T-helper 2 cell treated with Interferon-gamma antibody and Interleukin-4, amounts not matched to agents 5 μg/mL and 100 μg/mL, for 36 hours (primary cell): Measurements from ENCODE around the gene CLDND2.

Experiments used
- DNase-seq: peaks from one replicate; pipeline ENCODE4 v3.0.0; 2021; ENCODE audit warnings: low spot score
- H3K27ac Mint-ChIP-seq: one replicate; pipeline ENCODE4 v1.8.0; 2021; ENCODE audit warnings: mild to moderate bottlenecking, mixed read lengths
- H3K27me3 Mint-ChIP-seq: one replicate; pipeline ENCODE4 v1.8.0; 2021; ENCODE audit warnings: low read depth, mixed read lengths
- H3K36me3 Mint-ChIP-seq: one replicate; pipeline ENCODE4 v1.8.0; 2021; ENCODE audit warnings: low read depth, mixed read lengths
- H3K4me1 Mint-ChIP-seq: one replicate; pipeline ENCODE4 v1.8.0; 2021; ENCODE audit warnings: low read depth, mixed read lengths
- H3K4me3 Mint-ChIP-seq: one replicate; pipeline ENCODE4 v1.8.0; 2022; ENCODE audit warnings: mild to moderate bottlenecking, moderate library complexity, mixed read lengths
- H3K9me3 Mint-ChIP-seq: one replicate; pipeline ENCODE4 v1.8.0; 2021; ENCODE audit warnings: mixed read lengths

Gene CLDND2

GRCh38 chr19:51354742-51355148 is 14.1 kb downstream of the CLDND2 start:
- peak overlapping the region; percentile 89 for H3K27ac Mint-ChIP-seq
- DNase-seq = peak; percentile 70
- H3K4me1 Mint-ChIP-seq = peaks cover 42% of the 10 kb centered on the region
- H3K27me3 Mint-ChIP-seq = no peaks in the 10 kb centered on the region
- peaks cover 46% of the 10 kb centered on the region for H3K36me3 Mint-ChIP-seq
- H3K9me3 Mint-ChIP-seq = no peaks in the 10 kb centered on the region
- H3K4me3 Mint-ChIP-seq = peak overlapping the region; percentile 72

- H3K4me3 Mint-ChIP-seq = peak overlapping the region; percentile 72
- peaks cover 37% of the 10 kb centered on the region for H3K4me1 Mint-ChIP-seq
- H3K9me3 Mint-ChIP-seq = no peaks in the 10 kb centered on the region
- peaks cover 42% of the 10 kb centered on the region for H3K36me3 Mint-ChIP-seq
- H3K27ac Mint-ChIP-seq = peak overlapping the region; percentile 89
- H3K27me3 Mint-ChIP-seq = no peaks in the 10 kb centered on the region
- no peak for DNase-seq
Measured at GRCh38 chr19:51354103-51354741, 14.6 kb downstream of the CLDND2 start.

DNA sequence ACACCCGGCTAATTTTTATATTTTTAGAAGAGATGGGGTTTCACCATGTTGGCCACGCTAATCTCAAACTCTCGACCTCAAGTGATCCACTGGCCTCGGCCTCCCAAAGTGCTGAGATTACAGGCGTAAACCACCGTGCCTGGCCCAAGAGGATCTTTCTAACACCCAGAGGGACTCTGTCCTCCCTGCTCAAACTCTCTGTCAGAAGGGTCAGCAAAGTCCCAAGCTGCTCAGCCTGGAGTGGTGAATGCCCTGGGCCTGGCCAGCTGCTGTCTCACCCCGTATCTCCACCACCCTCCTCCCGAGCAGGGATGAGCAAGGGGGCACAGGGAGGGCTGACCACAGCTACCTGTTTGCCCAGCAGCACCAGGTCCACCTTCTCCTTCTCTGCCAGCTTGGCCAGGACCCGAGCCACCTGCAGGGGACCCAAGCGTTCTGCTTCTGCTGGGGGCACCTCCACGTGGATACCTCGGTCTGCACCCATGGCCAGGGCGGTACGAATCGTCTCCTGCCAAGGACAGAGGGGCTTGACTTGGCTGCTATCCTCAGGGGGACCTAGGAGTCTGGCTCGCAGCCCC is 15.9 kb downstream of the CLDND2 start:
- H3K4me1 Mint-ChIP-seq = peaks cover 32% of the 10 kb centered on the region
- DNase-seq = no peak

DNA sequence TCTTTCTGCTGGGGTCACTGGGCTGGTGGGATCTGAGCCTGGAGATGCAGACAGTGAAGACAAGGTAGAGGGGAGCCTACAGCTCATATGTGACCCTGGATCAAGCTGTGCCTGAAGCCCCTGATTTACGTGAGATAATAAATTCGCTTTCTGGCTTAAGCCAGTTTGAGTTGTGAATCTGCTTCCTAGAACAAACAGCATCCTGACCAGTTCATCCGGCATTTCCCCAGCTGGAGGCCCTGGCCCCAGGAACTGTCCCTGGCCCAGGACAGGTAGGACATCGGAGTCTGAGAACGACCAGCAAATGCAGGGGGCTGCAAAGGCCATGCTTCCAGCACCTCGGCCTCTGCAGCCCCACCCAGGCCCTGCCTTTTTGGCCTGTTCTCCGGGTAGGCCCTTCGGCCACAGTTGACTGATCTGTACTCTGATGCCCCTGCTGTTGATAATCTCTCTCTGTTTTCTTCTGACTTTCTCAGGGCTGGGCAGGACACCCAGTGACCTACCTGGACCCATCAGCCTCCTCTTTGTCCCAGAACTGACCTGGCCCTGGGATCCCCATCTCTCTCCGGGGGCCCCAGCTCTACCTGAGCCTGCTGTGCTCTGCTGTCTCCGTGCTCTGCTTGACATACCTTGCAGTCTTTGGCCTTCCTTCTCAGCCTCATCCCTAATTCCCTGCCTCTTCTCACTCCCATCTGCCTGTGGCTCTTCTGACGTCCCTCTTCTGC is 17.4 kb downstream of the CLDND2 start:
- H3K4me3 Mint-ChIP-seq = no peak overlapping the region
- no peak for DNase-seq
- no peaks in the 10 kb centered on the region for H3K27me3 Mint-ChIP-seq
- H3K9me3 Mint-ChIP-seq = no peaks in the 10 kb centered on the region
- H3K4me1 Mint-ChIP-seq = peaks cover 24% of the 10 kb centered on the region
- H3K36me3 Mint-ChIP-seq = peaks cover 43% of the 10 kb centered on the region
- peak overlapping the region; percentile 13 for H3K27ac Mint-ChIP-seq

More for the DNA sequence above, 15.9 kb downstream of the CLDND2 start:
- H3K4me3 Mint-ChIP-seq = no peak overlapping the region
- H3K27me3 Mint-ChIP-seq = no peaks in the 10 kb centered on the region
- H3K9me3 Mint-ChIP-seq = no peaks in the 10 kb centered on the region
- no peak overlapping the region for H3K27ac Mint-ChIP-seq
- H3K36me3 Mint-ChIP-seq = peaks cover 40% of the 10 kb centered on the region

DNA sequence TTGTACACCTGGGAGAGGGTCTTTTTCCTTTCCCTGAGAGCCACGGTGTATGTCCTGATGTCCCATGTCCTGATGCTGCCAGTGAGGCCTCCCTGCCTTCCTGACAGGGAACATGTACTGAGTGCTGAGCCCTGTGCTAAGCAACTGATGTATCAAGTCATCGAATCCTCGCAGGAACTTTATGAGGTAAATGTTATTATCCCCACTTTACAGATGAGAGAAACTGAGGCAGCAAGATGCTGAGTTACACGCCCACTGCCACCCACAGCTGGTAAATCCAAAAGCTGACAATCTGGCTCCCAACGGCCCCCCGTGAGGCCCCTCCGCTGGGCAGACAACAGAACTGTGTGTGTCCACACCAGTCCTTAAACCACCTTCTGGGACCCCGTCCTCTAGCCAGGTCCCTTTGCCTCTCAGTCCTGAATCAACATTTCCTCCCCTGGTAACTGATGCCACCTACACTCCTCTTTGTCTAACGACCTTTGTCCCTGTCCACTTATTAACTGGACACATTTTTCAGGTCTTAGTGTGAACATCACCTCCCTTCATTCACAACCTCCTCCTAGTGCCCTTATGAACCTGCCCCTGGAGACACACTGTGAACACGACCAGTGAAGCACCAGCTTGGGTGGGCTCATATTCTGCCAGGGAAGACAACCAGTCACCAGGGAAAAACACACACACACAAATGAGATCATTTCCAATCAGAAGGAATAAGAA is 21.4 kb downstream of the CLDND2 start:
- peaks cover 16% of the 10 kb centered on the region for H3K4me1 Mint-ChIP-seq
- H3K9me3 Mint-ChIP-seq = no peaks in the 10 kb centered on the region
- DNase-seq = no peak
- H3K36me3 Mint-ChIP-seq = peaks cover 41% of the 10 kb centered on the region
- no peak overlapping the region for H3K4me3 Mint-ChIP-seq
- H3K27ac Mint-ChIP-seq = no peak overlapping the region
- H3K27me3 Mint-ChIP-seq = no peaks in the 10 kb centered on the region

DNA sequence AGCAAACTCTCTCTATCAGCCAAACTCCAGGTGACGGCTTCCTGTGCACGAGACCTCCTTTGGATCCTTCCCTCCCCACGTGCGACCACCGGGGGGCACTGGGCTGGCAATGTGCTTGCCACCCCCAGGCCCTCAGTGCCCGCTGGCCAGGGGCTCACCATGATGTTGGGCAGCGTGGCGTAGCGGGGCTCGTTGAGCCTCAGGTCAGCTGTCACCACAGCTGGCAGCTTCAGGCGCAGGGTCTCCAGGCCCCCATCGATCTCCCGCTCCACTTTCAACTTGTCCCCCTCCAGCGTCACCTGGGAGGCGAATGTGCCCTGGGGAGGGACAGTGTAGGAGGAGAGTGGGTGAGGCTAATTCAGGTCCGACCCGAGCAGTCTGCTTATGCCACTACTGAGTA is 22.1 kb downstream of the CLDND2 start:
- Mint-ChIP-seq H3K4me3 (no peak overlapping the region), H3K27ac (no peak overlapping the region), H3K4me1 (peaks cover 17% of the 10 kb centered on the region), H3K27me3 (no peaks in the 10 kb centered on the region), H3K36me3 (peaks cover 34% of the 10 kb centered on the region), H3K9me3 (no peaks in the 10 kb centered on the region)
- DNase-seq = no peak

GRCh38 chr19:51345076-51345620 is 23.7 kb downstream of the CLDND2 start:
- Mint-ChIP-seq H3K4me1 (peaks cover 17% of the 10 kb centered on the region), H3K36me3 (peaks cover 21% of the 10 kb centered on the region), H3K27me3 (no peaks in the 10 kb centered on the region), H3K9me3 (no peaks in the 10 kb centered on the region), H3K27ac (no peak overlapping the region), H3K4me3 (no peak overlapping the region)
- DNase-seq = no peak

DNA sequence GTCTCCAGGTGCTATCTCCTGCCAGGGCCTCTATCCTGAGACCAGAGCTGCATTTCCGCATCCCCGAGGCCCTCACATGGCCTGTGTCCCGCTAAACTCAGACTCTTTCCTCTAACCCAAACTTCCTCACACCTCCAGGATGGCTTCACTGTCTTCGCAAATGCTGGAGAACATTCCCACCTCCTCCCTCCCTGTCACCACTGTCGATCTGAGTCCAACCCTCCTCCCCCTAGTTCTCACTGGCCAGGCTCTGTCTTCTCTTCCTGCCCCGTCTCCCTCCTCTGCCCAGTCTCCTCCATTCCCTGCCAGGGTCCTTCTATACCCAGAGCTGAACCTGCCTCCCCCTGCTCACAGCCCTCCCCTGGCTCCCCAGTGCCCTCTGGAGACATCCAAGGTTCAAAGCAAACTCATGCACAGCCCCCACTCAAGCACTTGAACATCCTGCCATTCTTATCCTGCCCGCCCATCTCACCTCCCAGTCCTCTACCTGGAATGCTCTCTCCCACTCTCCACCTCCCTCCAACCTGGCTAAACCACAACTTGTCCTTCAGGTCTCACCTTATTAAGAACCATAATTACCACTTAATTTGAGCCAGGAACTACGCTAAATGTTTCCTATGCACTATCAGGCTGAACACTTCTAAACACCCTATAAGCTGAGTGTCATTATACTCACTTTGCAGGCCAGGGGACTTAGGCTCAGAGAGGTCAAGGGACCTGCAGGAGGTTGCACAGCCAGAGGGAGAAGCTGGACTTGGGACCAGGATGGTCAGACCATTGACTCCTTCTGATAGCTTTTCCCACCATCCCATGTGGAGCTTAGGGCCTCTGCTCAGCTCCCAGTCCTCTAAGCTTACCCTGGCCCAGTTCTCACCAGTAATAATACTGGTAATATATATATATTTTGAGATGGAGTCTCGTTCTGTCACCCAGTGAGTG is 25.9 kb downstream of the CLDND2 start:
- peaks cover 26% of the 10 kb centered on the region for H3K4me1 Mint-ChIP-seq
- no peaks in the 10 kb centered on the region for H3K9me3 Mint-ChIP-seq
- no peaks in the 10 kb centered on the region for H3K27me3 Mint-ChIP-seq
- no peak for DNase-seq
- H3K27ac Mint-ChIP-seq = peak overlapping the region; percentile 3
- no peak overlapping the region for H3K4me3 Mint-ChIP-seq
- H3K36me3 Mint-ChIP-seq = peaks cover 18% of the 10 kb centered on the region

DNA sequence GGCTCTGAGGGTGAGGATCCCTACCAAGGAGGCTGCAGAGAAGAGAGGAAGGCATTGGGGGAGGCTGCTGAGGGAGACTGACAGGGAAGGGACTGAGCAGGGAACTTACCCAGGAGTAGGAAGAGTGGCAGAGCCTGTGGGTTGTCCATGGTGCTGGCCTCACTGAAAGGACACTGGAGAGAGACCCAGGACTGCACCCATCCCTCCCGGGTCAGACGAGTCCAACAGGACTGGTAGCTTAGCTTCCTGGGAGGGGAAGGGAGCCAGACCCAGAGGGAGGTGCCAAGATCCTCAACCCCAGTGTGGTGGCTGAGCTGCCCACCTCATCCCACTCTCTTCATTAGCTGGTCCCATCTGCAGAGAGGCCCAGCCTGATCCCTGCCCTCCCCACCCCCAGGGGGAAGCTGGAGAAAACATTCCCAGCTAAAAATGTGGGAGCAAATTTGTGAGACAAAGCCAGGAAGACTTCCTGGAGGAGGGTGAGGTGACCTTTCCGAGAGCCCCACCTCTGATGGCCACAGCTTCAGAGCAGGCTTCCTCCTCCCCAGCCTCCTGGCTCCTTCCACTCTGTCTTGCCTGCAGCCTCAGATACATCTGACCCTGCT is 26.7 kb downstream of the CLDND2 start, which contains the start of gene VSIG10L:
Gene VSIG10L (minus strand): TSS at position 164 of the 605 bp plus-strand sequence. CDS start 15 bp downstream, at position 149.
- H3K27ac Mint-ChIP-seq = peak within 1 kb of the TSS; percentile 62
- H3K4me1 Mint-ChIP-seq = peaks cover 26% of the 10 kb centered on the region
- H3K27me3 Mint-ChIP-seq = no peaks in the 10 kb centered on the region
- H3K9me3 Mint-ChIP-seq = no peaks in the 10 kb centered on the region
- peaks cover 13% of the 10 kb centered on the region for H3K36me3 Mint-ChIP-seq
- no peak for DNase-seq
- peak within 1 kb of the TSS; percentile 79 for H3K4me3 Mint-ChIP-seq

DNA sequence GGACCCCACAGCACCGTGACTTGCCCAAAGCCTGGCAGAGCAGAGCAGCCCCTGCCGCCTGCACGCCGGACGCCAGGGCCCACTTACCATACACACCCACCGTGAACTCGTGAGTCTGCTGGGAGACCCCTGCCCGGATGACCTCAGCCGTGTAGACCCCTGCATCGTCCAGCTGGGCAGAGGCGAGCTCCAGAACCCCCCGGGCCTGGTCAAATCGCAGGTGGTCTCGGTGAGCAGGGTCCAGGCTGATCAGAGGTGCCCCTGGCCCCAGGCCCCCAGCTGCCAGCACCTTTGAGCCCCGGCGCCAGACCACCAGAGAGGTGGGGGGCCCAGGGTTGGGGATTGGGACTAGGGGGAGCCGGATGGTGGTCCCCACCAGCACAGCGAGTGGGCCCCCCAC is 27.7 kb downstream of the CLDND2 start:
- DNase-seq = no peak
- Mint-ChIP-seq H3K27ac (peak overlapping the region; percentile 62), H3K4me1 (peaks cover 26% of the 10 kb centered on the region), H3K9me3 (no peaks in the 10 kb centered on the region), H3K27me3 (no peaks in the 10 kb centered on the region), H3K36me3 (peaks cover 10% of the 10 kb centered on the region), H3K4me3 (peak overlapping the region; percentile 79)

DNA sequence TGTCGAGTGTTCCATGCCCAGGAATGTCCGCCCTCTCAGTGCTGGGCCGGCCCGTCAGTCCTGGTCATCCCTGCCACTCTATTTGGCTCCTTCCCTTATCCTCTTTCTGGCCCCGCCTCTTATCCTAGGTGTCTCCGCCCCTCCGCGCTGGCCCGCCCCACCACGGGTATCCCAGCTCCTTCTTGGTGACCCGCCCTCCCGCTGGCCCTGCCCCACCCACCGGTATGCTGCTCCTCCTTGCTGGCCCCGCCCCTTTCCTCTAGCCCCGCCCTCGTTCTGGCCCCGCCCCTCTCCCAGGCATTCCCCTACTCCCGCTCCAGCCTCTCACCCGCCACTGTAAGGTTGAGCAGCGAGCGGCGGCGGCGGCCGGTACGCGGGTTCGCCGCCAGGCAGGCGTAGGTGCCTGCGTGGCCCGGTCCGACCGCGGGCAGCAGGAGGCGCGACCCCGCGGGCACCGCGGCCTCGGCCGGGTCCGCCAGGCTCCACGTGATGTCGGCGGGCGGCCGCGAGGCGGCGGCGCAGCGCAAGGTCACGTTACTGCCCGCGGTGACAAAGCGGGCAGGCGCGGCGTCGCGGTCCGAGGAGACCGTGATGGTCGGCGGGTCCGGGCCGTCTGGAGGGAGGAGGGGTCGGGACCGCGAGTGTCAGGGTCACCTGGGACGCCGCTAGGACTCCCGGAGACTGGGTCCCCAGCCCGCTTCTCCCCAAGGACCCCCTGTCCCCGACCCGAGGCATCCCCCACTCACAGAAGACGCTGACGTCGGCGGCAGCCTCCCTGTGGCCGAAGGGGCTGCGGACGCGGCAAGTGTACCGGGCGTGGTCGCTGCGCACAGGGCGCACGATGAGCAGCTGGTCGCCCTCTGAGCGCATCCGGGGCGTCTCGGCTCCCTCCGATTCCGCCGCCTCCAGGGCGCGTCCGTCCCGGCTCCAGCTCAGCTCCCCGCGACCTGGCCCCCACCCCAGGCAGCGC is 28.8 kb downstream of the CLDND2 start:
- Mint-ChIP-seq H3K4me1 (peaks cover 26% of the 10 kb centered on the region), H3K9me3 (no peaks in the 10 kb centered on the region), H3K4me3 (peak overlapping the region; percentile 91), H3K27me3 (no peaks in the 10 kb centered on the region), H3K27ac (peak overlapping the region; percentile 89), H3K36me3 (peaks cover 5% of the 10 kb centered on the region)
- peak; percentile 94 for DNase-seq

DNA sequence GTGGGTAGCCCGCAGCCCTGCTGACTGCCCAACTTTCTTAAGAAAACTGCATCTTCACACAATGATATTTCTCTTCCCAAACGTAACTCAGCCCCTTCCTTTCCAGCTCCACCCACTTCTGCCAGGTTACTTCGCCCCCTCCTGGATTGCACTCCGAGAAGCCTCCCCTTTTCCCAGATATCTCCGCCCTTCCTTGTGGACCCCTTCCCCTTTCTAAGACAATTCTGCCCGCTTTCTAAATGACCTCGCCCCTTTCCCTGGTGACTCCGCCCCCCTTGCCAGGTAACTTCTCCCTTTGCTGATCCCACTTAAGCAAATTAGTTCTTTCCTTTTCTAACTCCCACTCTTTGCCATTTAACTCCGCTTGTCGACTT is 29.5 kb downstream of the CLDND2 start:
- H3K36me3 Mint-ChIP-seq = peaks cover 2% of the 10 kb centered on the region
- peak overlapping the region; percentile 89 for H3K27ac Mint-ChIP-seq
- peak overlapping the region; percentile 91 for H3K4me3 Mint-ChIP-seq
- H3K4me1 Mint-ChIP-seq = peaks cover 24% of the 10 kb centered on the region
- no peaks in the 10 kb centered on the region for H3K27me3 Mint-ChIP-seq
- H3K9me3 Mint-ChIP-seq = no peaks in the 10 kb centered on the region
- DNase-seq = no peak
